LNCaP clone FGC (cell line): ENCODE data around the gene SULT2A1.
"Not testable (repeated sequence)": the region's sequence is repeated elsewhere in the genome, so short reads cannot be mapped to it uniquely, and the experiment has no call there.

ENCODE experiments used
- DNase-seq: peaks from one replicate; pipeline ENCODE4 v3.0.0-alpha.2; 2011; ENCODE audit warnings: low read depth
- H3K4me3 ChIP-seq: 2 replicates; pipeline ENCODE4 v1.5.1; 2011; ENCODE audit warnings: mild to moderate bottlenecking, low read depth, low read length, control low read depth
- TF ChIP-seq, protein P1 (sequence below): IDR thresholded peaks from 2 replicates; pipeline ENCODE4 v1.5.1; 2012; ENCODE audit warnings: mild to moderate bottlenecking; ENCODE audit not compliant: control insufficient read depth, insufficient read depth; ENCODE audit errors: extremely low read depth

The SULT2A1 gene

DNA sequence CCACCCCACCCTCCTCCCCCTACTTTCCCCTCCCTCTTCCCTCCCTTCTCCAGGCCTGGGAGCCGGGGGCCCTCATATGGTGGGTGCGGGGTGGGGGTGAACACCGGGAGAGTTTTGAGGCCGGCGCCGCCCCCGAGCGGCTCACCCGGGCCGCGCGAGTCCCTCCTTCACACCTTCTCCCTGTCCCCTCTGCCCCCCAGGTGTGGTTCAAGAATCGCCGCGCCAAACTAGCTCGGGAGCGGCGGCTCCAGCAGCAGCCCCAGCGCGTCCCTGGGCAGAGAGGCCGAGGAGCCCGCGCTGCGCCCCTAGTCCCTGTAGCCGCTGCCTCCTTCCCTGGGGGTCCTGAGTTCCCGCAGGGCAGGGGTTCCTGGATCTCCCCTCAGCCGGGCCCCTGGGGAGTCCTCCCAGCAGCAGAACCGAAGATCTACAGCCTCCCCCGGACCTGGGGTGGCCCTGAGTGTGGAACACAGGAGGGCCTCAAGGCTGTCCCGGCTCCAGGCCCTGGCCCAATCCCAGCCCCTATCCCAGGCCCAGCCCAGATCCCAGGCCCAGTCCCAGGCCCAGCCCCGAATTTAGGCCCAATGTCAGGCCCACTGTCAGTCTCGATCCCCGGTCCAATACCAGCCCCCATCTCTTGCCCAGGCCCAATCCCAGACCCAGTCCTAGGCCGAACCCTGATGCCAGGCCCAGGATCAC, 25.4 kb downstream of the SULT2A1 start:
- TF ChIP-seq, protein P1, sequence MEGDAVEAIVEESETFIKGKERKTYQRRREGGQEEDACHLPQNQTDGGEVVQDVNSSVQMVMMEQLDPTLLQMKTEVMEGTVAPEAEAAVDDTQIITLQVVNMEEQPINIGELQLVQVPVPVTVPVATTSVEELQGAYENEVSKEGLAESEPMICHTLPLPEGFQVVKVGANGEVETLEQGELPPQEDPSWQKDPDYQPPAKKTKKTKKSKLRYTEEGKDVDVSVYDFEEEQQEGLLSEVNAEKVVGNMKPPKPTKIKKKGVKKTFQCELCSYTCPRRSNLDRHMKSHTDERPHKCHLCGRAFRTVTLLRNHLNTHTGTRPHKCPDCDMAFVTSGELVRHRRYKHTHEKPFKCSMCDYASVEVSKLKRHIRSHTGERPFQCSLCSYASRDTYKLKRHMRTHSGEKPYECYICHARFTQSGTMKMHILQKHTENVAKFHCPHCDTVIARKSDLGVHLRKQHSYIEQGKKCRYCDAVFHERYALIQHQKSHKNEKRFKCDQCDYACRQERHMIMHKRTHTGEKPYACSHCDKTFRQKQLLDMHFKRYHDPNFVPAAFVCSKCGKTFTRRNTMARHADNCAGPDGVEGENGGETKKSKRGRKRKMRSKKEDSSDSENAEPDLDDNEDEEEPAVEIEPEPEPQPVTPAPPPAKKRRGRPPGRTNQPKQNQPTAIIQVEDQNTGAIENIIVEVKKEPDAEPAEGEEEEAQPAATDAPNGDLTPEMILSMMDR: no peak

DNA sequence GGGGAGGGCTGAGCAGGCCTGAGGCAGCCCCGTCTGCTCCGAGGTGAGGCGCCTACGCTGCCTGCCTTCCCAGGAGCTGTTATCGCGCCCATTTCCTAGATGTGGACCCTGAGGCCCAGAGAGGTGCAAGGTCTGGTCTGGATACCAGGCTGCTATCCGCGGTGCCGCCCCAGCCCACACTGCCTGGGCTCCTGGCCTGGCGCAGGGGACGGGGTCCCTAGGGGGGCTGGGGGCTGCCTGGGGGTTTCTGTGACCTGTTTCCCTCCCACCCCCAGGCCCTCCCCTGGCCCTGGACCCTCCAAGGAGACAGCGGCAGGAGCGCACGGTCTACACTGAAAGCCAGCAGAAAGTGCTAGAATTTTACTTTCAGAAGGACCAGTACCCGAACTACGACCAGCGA, 26.3 kb downstream of the SULT2A1 start:
- H3K4me3 ChIP-seq, DNase-seq: not testable (repeated sequence)

More for the DNA sequence above, 25.4 kb downstream of the SULT2A1 start:
- no peak for DNase-seq
- no peak overlapping the region for H3K4me3 ChIP-seq

DNA sequence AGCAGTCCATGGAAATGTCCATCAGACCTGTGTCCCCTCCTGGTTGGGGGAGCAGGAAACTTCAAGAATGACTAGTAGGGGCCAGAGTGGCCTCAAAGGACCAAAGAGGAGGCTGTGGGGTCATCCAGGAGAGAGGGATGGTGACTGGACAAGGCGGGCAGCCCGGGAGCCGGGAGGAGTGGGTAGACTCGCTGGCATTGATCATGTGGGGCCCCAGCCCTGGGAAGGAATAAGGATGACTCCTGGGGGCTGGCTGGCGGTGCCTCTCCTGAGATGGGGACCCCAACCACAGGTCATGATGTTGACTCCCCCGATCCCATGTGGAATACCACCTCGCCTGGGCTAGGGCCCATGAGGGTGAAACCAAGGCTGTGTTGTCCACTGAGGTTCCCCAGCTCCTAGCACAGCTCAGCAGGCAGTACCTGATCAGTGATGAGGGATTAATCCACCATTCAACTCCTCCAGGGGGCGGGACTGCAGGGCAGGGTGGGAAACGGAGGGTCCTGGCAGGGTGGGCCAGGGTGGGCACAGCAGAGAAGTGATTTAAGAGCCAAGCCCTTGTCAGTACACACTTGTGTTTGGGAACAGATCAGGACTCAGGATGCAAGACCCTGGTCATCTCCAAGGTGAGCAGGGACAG, 27.3 kb downstream of the SULT2A1 start, which contains the start of gene TPRX2:
TSS of gene TPRX2 (plus strand) at position 590 of the 640 bp plus-strand sequence. CDS start at position 602, 12 bp downstream.
- DNase-seq, H3K4me3 ChIP-seq: not testable (repeated sequence)

DNA sequence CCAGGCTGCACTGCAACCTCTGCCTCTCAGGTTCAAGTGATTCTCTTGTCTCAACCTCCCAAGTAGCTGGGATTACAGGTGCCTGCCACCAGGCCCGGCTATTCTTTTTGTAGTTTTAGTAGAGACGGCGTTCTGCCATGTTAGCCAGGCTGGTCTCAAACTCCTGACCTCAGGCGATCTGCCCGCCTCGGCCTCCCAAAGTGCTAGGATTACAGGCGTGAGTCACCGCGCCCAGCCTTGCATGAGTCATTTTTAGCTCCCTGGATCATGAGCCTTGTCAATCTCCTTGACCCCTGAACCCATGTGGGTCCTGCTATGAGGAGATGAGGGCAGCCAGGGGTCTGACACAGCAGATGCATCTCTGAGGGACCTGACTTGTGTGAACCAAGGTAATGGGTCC, 27.9 kb downstream of the SULT2A1 start:
- H3K4me3 ChIP-seq, DNase-seq: not testable (repeated sequence)

DNA sequence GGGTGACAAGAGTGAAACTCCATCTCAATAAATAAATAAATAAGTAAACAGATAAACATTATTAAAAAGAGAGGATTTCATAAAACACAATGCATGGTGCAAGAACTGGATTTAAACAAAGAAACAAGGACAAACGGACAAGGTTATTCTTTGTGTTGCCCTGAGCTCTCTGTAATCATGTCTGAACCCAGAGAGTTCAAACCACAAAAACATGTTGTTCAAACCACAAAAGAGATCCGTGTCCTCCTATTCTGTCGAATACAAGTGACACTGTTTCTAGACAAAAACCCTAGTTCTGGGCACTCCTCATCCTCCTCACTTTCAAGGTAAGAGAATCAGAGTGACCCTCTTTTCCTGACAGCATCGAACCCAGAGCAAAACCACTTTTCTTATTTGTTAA, 31.7 kb downstream of the SULT2A1 start:
- H3K4me3 ChIP-seq: no peak overlapping the region
- TF ChIP-seq, protein P1: no peak
- DNase-seq: no peak

DNA sequence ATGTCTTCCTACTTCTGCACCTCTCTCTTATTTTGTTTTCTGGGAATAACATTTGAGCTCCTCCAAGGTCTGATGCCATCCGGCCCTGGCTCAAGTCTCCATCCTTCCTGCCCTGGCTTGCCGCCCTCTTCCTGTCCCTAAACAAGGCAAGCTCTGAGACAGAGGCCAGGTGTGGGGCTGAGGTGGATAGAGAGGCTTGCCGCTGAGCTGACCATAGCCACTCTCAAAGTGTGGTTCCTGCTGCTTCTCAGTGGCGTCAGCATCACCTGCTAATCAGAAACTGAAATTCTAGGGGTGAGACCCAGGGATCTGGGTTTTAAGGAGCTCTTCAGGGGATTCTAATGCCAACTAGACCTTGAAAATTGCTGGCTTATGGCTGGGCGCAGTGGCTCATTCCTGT, 33.1 kb downstream of the SULT2A1 start:
- no peak for DNase-seq
- TF ChIP-seq, protein P1: no peak
- H3K4me3 ChIP-seq: no peak overlapping the region

DNA sequence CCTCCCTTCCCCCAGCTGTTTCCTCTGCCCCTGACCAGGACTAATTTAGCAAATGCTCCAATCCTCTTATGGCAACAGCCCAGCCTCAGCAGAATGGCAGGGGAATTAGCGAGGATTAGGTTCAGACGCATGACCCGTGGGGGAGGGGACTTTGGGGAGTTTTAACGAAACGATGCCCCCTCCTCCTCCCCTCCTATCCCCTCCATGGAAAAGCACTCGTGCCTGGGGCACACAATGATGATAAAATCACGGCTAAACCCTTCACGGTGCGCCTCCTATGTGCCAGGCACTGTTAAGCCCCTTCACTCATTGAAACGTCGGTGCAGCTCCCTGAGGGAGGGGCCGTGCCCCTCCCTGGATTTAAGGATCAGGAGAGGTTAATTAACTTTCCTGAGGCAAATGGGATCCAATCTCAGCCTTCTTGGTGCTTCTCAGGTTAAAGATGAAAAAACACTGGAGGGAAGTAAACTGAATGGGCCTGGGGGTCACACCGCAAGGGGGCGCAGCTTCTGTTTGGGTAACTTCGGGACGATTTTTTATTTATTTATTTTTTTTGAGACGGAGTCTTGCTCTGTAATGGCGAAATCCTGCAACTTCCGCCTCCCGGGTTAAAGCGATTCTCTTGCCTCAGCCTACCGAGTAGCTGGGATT, 37.2 kb downstream of the SULT2A1 start:
- H3K4me3 ChIP-seq: no peak overlapping the region
- TF ChIP-seq, protein P1: no peak
- no peak for DNase-seq

DNA sequence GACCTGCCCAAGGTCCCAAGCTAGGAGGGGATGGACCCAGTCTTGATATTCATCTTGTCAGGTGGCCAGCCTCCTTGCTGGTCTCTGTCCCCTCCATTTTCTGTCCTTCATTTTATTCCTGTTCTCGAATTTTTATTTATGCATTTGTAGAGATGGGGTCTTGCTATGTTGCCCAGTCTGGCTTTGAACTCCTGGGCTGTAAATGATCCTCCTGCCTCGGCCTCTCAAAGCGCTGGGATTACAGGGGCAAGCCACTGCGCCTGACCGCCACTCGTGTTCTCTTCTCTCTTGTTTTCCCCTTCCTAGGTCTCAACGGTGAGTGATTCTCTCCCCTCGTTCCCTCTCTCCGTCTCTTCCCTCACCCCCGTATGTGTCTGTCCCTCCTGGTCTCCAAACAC, 37.7 kb downstream of the SULT2A1 start:
- DNase-seq: no peak
- no peak overlapping the region for H3K4me3 ChIP-seq
- TF ChIP-seq, protein P1: no peak
